SK-N-MC (cell line): ENCODE results near the gene GRIK3.

Experiments used
- EZH2 ChIP-seq: fragments of 200-600 bp; sonication (generic); IDR thresholded peaks from one replicate; pipeline ENCODE4 v1.6.1; 2017; ENCODE audit warnings: antibody characterized with exemption
- POLR2AphosphoS5 ChIP-seq: IDR thresholded peaks from 2 replicates; pipeline ENCODE4 v1.6.1; 2012; ENCODE audit warnings: mild to moderate bottlenecking, low read depth, low read length, borderline replicate concordance

- TF ChIP-seq POLR2AphosphoS5 (no peak), EZH2 (no peak)
Measured at GRCh38 chr1:36773827-36774541, 260.3 kb downstream of the GRIK3 start.
